WTC11 (cell line): ENCODE data around the gene LDB3.

Source experiments
- ATF1 ChIP-seq: sonication (generic); formaldehyde crosslinking; IDR thresholded peaks from 2 replicates; pipeline ENCODE4 v1.8.1; 2023; ENCODE audit warnings: mild to moderate bottlenecking, moderate library complexity, missing genetic modification reagents
- CTCF ChIP-seq: fragments of 200-600 bp; IDR thresholded peaks from 2 replicates; pipeline ENCODE4 v1.8.0; 2022; ENCODE audit warnings: antibody characterized with exemption
- E2F1 ChIP-seq: sonication (generic); formaldehyde crosslinking; IDR thresholded peaks from 2 replicates; pipeline ENCODE4 v1.8.0; 2022; ENCODE audit warnings: mild to moderate bottlenecking, missing genetic modification reagents
- ELF4 ChIP-seq: sonication (generic); formaldehyde crosslinking; IDR thresholded peaks from 2 replicates; pipeline ENCODE4 v1.8.1; 2022; ENCODE audit warnings: low read depth, mild to moderate bottlenecking, moderate library complexity, missing genetic modification reagents
- JAZF1 ChIP-seq: fragments of 250-450 bp; sonication (Bioruptor Pico); IDR thresholded peaks from 2 replicates; pipeline ENCODE4 v1.9.0; 2021; ENCODE audit warnings: moderate library complexity, mild to moderate bottlenecking, inconsistent platforms
- MYBL2 ChIP-seq: sonication (generic); formaldehyde crosslinking; IDR thresholded peaks from 2 replicates; pipeline ENCODE4 v1.8.1; 2023; ENCODE audit warnings: mild to moderate bottlenecking, moderate library complexity, missing genetic modification reagents
- NR3C1 ChIP-seq: sonication (generic); formaldehyde crosslinking; conservative IDR thresholded peaks from 2 replicates; pipeline ENCODE4 v1.8.1; 2023; ENCODE audit warnings: low read depth, mild to moderate bottlenecking, missing genetic modification reagents
- SP1 ChIP-seq: sonication (generic); formaldehyde crosslinking; conservative IDR thresholded peaks from 2 replicates; pipeline ENCODE4 v1.8.1; 2022; ENCODE audit warnings: missing genetic modification reagents
- TEAD1 ChIP-seq: sonication (generic); formaldehyde crosslinking; IDR thresholded peaks from 2 replicates; pipeline ENCODE4 v1.8.0; 2022; ENCODE audit warnings: mild to moderate bottlenecking, missing genetic modification reagents
- ZBTB21 ChIP-seq: sonication (generic); formaldehyde crosslinking; IDR thresholded peaks from 2 replicates; pipeline ENCODE4 v1.8.1; 2023; ENCODE audit warnings: mild to moderate bottlenecking, missing genetic modification reagents, borderline replicate concordance
- ZNF232 ChIP-seq: sonication (generic); formaldehyde crosslinking; IDR thresholded peaks from 2 replicates; pipeline ENCODE4 v1.8.0; 2022; ENCODE audit warnings: mild to moderate bottlenecking, missing genetic modification reagents
- TF ChIP-seq, protein P1 (sequence below): sonication (generic); formaldehyde crosslinking; IDR thresholded peaks from 2 replicates; pipeline ENCODE4 v1.8.1; 2023; ENCODE audit warnings: mild to moderate bottlenecking, missing genetic modification reagents
- TF ChIP-seq, protein P2 (sequence below): sonication (generic); formaldehyde crosslinking; IDR thresholded peaks from 2 replicates; pipeline ENCODE4 v1.8.1; 2023; ENCODE audit warnings: mild to moderate bottlenecking, missing genetic modification reagents, borderline replicate concordance

DNA sequence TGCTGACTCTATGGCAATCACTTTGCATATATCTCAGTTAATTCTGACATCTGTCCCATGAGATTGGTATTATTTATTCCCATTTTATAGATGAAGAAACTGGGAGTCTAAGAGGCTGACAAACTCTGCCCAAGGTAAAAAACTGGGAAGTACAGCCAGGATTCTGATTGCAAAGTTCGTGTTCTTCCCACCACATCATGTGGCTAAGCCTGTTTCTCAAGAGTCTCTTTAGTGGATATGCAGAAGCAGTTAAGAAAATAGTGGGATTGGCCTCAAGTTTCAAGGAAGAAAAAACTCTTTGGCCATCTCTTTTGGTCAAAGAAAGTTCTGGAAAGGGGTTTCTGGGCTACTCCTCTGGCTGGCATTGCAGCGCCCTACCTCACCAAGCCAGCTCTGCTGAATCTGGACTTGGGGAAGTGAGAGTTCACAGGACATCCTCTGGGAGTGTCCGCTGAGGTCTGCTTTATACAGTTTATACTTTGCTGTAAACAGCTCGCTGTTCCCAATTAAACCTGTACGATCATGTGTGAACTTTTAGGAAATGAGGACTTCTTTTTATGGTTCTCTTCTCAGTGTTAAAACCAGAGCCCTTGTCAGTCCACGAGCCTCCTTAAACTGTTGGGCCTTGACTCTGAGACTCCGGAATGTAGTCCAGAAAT lies 75.9 kb downstream of the LDB3 start:
- TF ChIP-seq JAZF1 (CRISPR knock-in tag): no peak
- TF ChIP-seq CTCF: no peak
- no peak for TF ChIP-seq TEAD1 (CRISPR knock-in tag)
- no peak for TF ChIP-seq ELF4 (CRISPR knock-in tag)
- TF ChIP-seq, protein P1, sequence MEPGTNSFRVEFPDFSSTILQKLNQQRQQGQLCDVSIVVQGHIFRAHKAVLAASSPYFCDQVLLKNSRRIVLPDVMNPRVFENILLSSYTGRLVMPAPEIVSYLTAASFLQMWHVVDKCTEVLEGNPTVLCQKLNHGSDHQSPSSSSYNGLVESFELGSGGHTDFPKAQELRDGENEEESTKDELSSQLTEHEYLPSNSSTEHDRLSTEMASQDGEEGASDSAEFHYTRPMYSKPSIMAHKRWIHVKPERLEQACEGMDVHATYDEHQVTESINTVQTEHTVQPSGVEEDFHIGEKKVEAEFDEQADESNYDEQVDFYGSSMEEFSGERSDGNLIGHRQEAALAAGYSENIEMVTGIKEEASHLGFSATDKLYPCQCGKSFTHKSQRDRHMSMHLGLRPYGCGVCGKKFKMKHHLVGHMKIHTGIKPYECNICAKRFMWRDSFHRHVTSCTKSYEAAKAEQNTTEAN (CRISPR knock-in tag): no peak
- TF ChIP-seq MYBL2 (CRISPR knock-in tag): no peak
- TF ChIP-seq E2F1 (CRISPR knock-in tag): no peak
- TF ChIP-seq ATF1 (CRISPR knock-in tag): no peak
- TF ChIP-seq SP1 (CRISPR knock-in tag): no peak
- no peak for TF ChIP-seq ZNF232 (CRISPR knock-in tag)
- TF ChIP-seq ZBTB21 (CRISPR knock-in tag): no peak
- no peak for TF ChIP-seq NR3C1
- TF ChIP-seq, protein P2, sequence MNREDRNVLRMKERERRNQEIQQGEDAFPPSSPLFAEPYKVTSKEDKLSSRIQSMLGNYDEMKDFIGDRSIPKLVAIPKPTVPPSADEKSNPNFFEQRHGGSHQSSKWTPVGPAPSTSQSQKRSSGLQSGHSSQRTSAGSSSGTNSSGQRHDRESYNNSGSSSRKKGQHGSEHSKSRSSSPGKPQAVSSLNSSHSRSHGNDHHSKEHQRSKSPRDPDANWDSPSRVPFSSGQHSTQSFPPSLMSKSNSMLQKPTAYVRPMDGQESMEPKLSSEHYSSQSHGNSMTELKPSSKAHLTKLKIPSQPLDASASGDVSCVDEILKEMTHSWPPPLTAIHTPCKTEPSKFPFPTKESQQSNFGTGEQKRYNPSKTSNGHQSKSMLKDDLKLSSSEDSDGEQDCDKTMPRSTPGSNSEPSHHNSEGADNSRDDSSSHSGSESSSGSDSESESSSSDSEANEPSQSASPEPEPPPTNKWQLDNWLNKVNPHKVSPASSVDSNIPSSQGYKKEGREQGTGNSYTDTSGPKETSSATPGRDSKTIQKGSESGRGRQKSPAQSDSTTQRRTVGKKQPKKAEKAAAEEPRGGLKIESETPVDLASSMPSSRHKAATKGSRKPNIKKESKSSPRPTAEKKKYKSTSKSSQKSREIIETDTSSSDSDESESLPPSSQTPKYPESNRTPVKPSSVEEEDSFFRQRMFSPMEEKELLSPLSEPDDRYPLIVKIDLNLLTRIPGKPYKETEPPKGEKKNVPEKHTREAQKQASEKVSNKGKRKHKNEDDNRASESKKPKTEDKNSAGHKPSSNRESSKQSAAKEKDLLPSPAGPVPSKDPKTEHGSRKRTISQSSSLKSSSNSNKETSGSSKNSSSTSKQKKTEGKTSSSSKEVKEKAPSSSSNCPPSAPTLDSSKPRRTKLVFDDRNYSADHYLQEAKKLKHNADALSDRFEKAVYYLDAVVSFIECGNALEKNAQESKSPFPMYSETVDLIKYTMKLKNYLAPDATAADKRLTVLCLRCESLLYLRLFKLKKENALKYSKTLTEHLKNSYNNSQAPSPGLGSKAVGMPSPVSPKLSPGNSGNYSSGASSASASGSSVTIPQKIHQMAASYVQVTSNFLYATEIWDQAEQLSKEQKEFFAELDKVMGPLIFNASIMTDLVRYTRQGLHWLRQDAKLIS: no peak
